HG02588 (cell line): ENCODE results near the gene ITGB1BP2.
"Not testable (repeated sequence)": the region's sequence is repeated elsewhere in the genome, so short reads cannot be mapped to it uniquely, and the experiment has no call there.

ENCODE experiments used
- ATAC-seq: cut with Tn5 transposase; IDR thresholded peaks from one replicate; pipeline ENCODE4 v1.9.1; 2021; ENCODE audit warnings: mild to moderate bottlenecking, moderate library complexity; ENCODE audit not compliant: unreplicated experiment

The ITGB1BP2 gene

GRCh38 chrX:71301195-71301924 is at the start of gene ITGB1BP2:
Gene ITGB1BP2, plus strand, starts transcription at chrX:71301750. Its CDS starts 57 bp downstream, at chrX:71301807.
- no peak for ATAC-seq

- ATAC-seq, result no peak
Measured at GRCh38 chrX:71252221-71252620, 49.3 kb upstream of the ITGB1BP2 start.

- ATAC-seq, result no peak
Measured at GRCh38 chrX:71253253-71254091, 48.1 kb upstream of the ITGB1BP2 start.

GRCh38 chrX:71254092-71254963 is 47.2 kb upstream of the ITGB1BP2 start, which contains the start of gene ZMYM3:
Gene ZMYM3, minus strand, starts transcription at chrX:71254140. Its CDS starts 885 bp downstream, at chrX:71253255.
- ATAC-seq, result peak; percentile 86

GRCh38 chrX:71256051-71256450 is 45.5 kb upstream of the ITGB1BP2 start:
- no peak for ATAC-seq

- ATAC-seq, result no peak
Measured at GRCh38 chrX:71256856-71257255, 44.7 kb upstream of the ITGB1BP2 start.

- not testable (repeated sequence) for ATAC-seq
Measured at GRCh38 chrX:71268624-71269023, 32.9 kb upstream of the ITGB1BP2 start.

- ATAC-seq, result no peak
Measured at GRCh38 chrX:71269801-71270395, 31.7 kb upstream of the ITGB1BP2 start.

- ATAC-seq, result not testable (repeated sequence)
Measured at GRCh38 chrX:71272313-71272712, 29.2 kb upstream of the ITGB1BP2 start.

GRCh38 chrX:71281300-71281699 is 20.2 kb upstream of the ITGB1BP2 start:
- ATAC-seq, result not testable (repeated sequence)

- peak; percentile 29 for ATAC-seq
Measured at GRCh38 chrX:71282514-71283402, 18.8 kb upstream of the ITGB1BP2 start.

- peak; percentile 84 for ATAC-seq
Measured at GRCh38 chrX:71283403-71284143, 18.0 kb upstream of the ITGB1BP2 start, which contains the start of gene NONO. Gene NONO, plus strand, starts transcription at chrX:71283635. Its CDS starts 7,003 bp downstream, at chrX:71290638.

- ATAC-seq, result no peak
Measured at GRCh38 chrX:71285929-71286328, 15.6 kb upstream of the ITGB1BP2 start.

- no peak for ATAC-seq
Measured at GRCh38 chrX:71291381-71291780, 10.2 kb upstream of the ITGB1BP2 start.

GRCh38 chrX:71292669-71293365 is 8.7 kb upstream of the ITGB1BP2 start:
- ATAC-seq, result no peak

- no peak for ATAC-seq
Measured at GRCh38 chrX:71296806-71297205, 4.7 kb upstream of the ITGB1BP2 start.

GRCh38 chrX:71298119-71298518 is 3.4 kb upstream of the ITGB1BP2 start:
- ATAC-seq, result no peak

GRCh38 chrX:71300064-71300463 is 1.5 kb upstream of the ITGB1BP2 start:
- not testable (repeated sequence) for ATAC-seq
